ENCODE data around the gene PLCH1. TPM values are rescaled to one million over a fixed set of nuclear protein-coding genes. Genes with fewer than 3 reads are reported as not detected.

Gene PLCH1
- total RNA-seq, 1 experiment from 2014 or later: 0.12 TPM

GRCh38 chr3:155604967-155605366 is 139.9 kb downstream of the PLCH1 start:
- intact Hi-C loops (cut with micrococcal nuclease): no loop called here
- Mint-ChIP-seq H3K27me3 (ENCODE audit: insufficient read depth, unreplicated experiment) (no peaks in the 10 kb centered on the region), H3K9me3 (ENCODE audit: unreplicated experiment) (no peaks in the 10 kb centered on the region), H3K4me1 (ENCODE audit: insufficient read depth, unreplicated experiment) (no peaks in the 10 kb centered on the region), H3K36me3 (ENCODE audit: insufficient read depth, unreplicated experiment) (no peaks in the 10 kb centered on the region), H3K4me3 (ENCODE audit: unreplicated experiment) (no peak overlapping the region), H3K27ac (ENCODE audit: low read depth, unreplicated experiment) (no peak overlapping the region)
- ChIA-PET CTCF (no interaction called here), POLR2A (no interaction called here)
- no peak for DNase-seq (ENCODE audit: unreplicated experiment)
- BruUV-seq (replicated peaks): no TSS peak
- TF ChIP-seq CTCF (IDR thresholded peaks at IDR 0.05; ENCODE audit: unreplicated experiment): no peak

GRCh38 chr3:155604126-155604525 is 140.7 kb downstream of the PLCH1 start:
- intact Hi-C loops (cut with micrococcal nuclease): no loop called here
- no peaks in the 10 kb centered on the region for H3K9me3 Mint-ChIP-seq (ENCODE audit: unreplicated experiment)
- H3K27me3 Mint-ChIP-seq (ENCODE audit: insufficient read depth, unreplicated experiment): no peaks in the 10 kb centered on the region
- H3K27ac Mint-ChIP-seq (ENCODE audit: low read depth, unreplicated experiment): no peak overlapping the region
- H3K36me3 Mint-ChIP-seq (ENCODE audit: insufficient read depth, unreplicated experiment): no peaks in the 10 kb centered on the region
- ChIA-PET POLR2A (interaction anchor here (0.6 kb wide), 2 partner anchors 113 to 213 kb away, joined by 3 read pairs; no protein-coding TSS in a partner anchor), CTCF (no interaction called here)
- DNase-seq (ENCODE audit: unreplicated experiment): no peak
- BruUV-seq (replicated peaks): no TSS peak
- no peak overlapping the region for H3K4me3 Mint-ChIP-seq (ENCODE audit: unreplicated experiment)
- H3K4me1 Mint-ChIP-seq (ENCODE audit: insufficient read depth, unreplicated experiment): no peaks in the 10 kb centered on the region
- TF ChIP-seq CTCF (IDR thresholded peaks at IDR 0.05; ENCODE audit: unreplicated experiment): no peak

GRCh38 chr3:155603302-155603701 is 141.6 kb downstream of the PLCH1 start:
- BruUV-seq (replicated peaks): no TSS peak
- no peak for TF ChIP-seq CTCF (IDR thresholded peaks at IDR 0.05; ENCODE audit: unreplicated experiment)
- Mint-ChIP-seq H3K9me3 (ENCODE audit: unreplicated experiment) (no peaks in the 10 kb centered on the region), H3K4me3 (ENCODE audit: unreplicated experiment) (no peak overlapping the region), H3K27me3 (ENCODE audit: insufficient read depth, unreplicated experiment) (no peaks in the 10 kb centered on the region), H3K36me3 (ENCODE audit: insufficient read depth, unreplicated experiment) (no peaks in the 10 kb centered on the region), H3K4me1 (ENCODE audit: insufficient read depth, unreplicated experiment) (no peaks in the 10 kb centered on the region), H3K27ac (ENCODE audit: low read depth, unreplicated experiment) (no peak overlapping the region)
- POLR2A ChIA-PET: interaction anchor here (0.6 kb wide), 1 partner anchor 112 kb away, joined by 3 read pairs; no protein-coding TSS in a partner anchor
- no peak for DNase-seq (ENCODE audit: unreplicated experiment)
- CTCF ChIA-PET: interaction anchor here (0.6 to 0.7 kb wide), 2 partner anchors 874 to 1276 kb away, joined by 4 to 5 read pairs; no protein-coding TSS in a partner anchor
- intact Hi-C loops (cut with micrococcal nuclease): no loop called here

GRCh38 chr3:155602307-155602706 is 142.6 kb downstream of the PLCH1 start:
- CTCF ChIA-PET: no interaction called here
- intact Hi-C loops (cut with micrococcal nuclease): no loop called here
- Mint-ChIP-seq H3K27ac (ENCODE audit: low read depth, unreplicated experiment) (no peak overlapping the region), H3K9me3 (ENCODE audit: unreplicated experiment) (no peaks in the 10 kb centered on the region), H3K4me1 (ENCODE audit: insufficient read depth, unreplicated experiment) (no peaks in the 10 kb centered on the region), H3K27me3 (ENCODE audit: insufficient read depth, unreplicated experiment) (no peaks in the 10 kb centered on the region), H3K4me3 (ENCODE audit: unreplicated experiment) (no peak overlapping the region), H3K36me3 (ENCODE audit: insufficient read depth, unreplicated experiment) (no peaks in the 10 kb centered on the region)
- POLR2A ChIA-PET: no interaction called here
- no peak for TF ChIP-seq CTCF (IDR thresholded peaks at IDR 0.05; ENCODE audit: unreplicated experiment)
- no peak for DNase-seq (ENCODE audit: unreplicated experiment)
- BruUV-seq (replicated peaks): no TSS peak
